ENCODE measurements around the gene FOXM1.

- no peak for TF ChIP-seq SUZ12 (IDR thresholded peaks at IDR 0.05; ENCODE audit: extremely low read depth, insufficient read depth, insufficient read length)
- TF ChIP-seq ZNF274 (IDR thresholded peaks at IDR 0.05; ENCODE audit: low read depth, low read length), result no peak
- TF ChIP-seq YY1 (IDR thresholded peaks at IDR 0.05; ENCODE audit: insufficient read depth, insufficient read length), result no peak
Observed at GRCh38 chr12:2833327-2833726, 43.6 kb downstream of the FOXM1 start.
